ENCODE measurements around the gene MBNL1.
A peak's percentile ranks its signal among the peaks of the same experiment; 100 is the strongest.

The MBNL1 gene

DNA sequence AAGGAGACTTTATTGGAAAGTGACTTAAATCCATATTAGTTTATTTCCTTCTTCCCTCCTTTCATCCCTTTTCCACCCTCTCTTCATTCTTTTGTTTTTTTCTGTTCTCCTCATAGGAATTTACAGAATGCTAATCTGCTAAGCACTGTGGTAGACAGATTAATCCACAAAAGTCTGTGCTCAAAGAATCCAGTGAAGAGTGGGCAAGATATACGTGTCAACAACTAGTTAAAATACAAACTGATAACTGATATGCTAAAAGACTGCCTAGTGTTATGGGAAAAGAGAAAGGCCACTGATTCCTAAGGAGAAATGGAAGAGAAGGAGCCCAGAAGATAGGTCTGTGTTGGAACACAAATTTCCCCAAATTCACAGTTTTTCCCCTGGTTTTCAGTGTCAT lies 202.2 kb downstream of the MBNL1 start:
- H3K27ac ChIP-seq = no peak overlapping the region
- no peak for TF ChIP-seq Cebpa-rat (IDR thresholded peaks at IDR 0.05)
- H3K4me3 ChIP-seq = no peak overlapping the region
- peaks cover 6% of the 10 kb centered on the region; the same call in 1 of the 2 replicates for H3K36me3 ChIP-seq
- H4K20me1 ChIP-seq = no peaks in the 10 kb centered on the region
- no peak overlapping the region for H3K4me2 ChIP-seq
- no peaks in the 10 kb centered on the region for H3K4me1 ChIP-seq
- H3K9ac ChIP-seq = no peak overlapping the region
- peaks cover 6% of the 10 kb centered on the region; the same call in 1 of the 2 replicates for H3K9me3 ChIP-seq
- H3K27me3 ChIP-seq = no peaks in the 10 kb centered on the region

DNA sequence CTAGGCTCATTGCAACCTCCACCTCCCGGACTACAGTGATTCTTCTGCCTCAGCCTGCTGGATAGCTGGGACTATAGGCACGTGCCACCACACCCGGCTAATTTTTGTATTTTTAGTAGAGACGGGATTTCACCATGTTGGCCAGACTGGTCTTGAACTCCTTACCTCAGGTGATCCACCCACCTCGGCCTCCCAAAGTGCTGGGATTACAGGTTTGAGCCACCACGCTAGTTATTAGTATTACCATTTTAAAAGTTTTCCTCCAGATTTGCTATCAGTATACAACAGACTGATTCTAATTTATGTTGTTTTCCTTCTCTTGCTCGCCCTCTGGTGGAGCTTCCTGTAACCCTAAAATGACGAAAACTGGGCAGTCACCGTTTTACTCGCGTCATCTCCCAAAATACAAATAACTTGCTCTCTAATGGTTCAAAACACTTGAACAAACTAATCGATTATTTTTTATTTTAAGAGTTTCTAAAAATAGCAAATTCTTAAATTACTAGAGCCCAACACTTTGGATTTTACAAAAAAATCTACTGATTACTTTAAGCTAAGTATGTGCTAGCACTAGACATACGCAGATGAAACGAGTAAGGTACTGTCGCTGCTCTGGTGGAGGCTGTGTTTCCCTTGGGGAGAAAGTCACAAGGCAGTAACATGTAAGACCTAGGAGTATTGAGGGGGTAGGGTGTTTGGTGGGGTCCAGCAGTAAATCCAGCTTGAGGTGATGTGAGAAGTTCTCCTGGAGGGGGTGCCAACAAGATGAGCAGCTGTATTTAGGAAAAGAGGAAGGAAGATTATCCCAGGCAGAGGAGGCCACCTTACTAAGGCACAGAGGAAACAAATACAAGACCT lies 203.3 kb downstream of the MBNL1 start:
- no peaks in the 10 kb centered on the region for H3K4me1 ChIP-seq
- H3K27ac ChIP-seq = no peak overlapping the region
- peak overlapping the region; percentile 35; the same call in 1 of the 2 replicates for H3K4me3 ChIP-seq
- no peaks in the 10 kb centered on the region for H3K36me3 ChIP-seq
- H4K20me1 ChIP-seq = no peaks in the 10 kb centered on the region
- H3K27me3 ChIP-seq = no peaks in the 10 kb centered on the region
- H3K9me3 ChIP-seq = peaks cover 6% of the 10 kb centered on the region; the same call in 1 of the 2 replicates
- no peak overlapping the region for H3K9ac ChIP-seq
- no peak for TF ChIP-seq Cebpa-rat (IDR thresholded peaks at IDR 0.05)
- H3K4me2 ChIP-seq = peak overlapping the region; percentile 62

DNA sequence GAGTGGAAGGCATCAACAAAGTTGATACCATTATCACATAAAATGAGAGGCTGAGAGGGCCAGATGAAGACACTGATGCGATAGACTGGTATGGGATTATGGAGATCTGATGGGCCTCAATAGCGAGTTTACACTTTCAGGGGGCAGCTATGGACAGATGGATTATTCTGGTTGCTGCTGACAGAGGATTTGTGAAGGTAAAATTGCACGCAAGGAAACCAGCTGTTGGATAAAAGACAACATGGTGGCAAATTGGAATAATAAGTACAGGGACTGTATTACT lies 203.9 kb downstream of the MBNL1 start:
- Histone ChIP-seq H4K20me1 (no peaks in the 10 kb centered on the region), H3K9ac (no peak overlapping the region), H3K4me2 (no peak overlapping the region), H3K27ac (no peak overlapping the region), H3K4me3 (no peak overlapping the region), H3K27me3 (no peaks in the 10 kb centered on the region), H3K36me3 (no peaks in the 10 kb centered on the region), H3K9me3 (peaks cover 6% of the 10 kb centered on the region; the same call in 1 of the 2 replicates), H3K4me1 (no peaks in the 10 kb centered on the region)
- no peak for TF ChIP-seq Cebpa-rat (IDR thresholded peaks at IDR 0.05)

DNA sequence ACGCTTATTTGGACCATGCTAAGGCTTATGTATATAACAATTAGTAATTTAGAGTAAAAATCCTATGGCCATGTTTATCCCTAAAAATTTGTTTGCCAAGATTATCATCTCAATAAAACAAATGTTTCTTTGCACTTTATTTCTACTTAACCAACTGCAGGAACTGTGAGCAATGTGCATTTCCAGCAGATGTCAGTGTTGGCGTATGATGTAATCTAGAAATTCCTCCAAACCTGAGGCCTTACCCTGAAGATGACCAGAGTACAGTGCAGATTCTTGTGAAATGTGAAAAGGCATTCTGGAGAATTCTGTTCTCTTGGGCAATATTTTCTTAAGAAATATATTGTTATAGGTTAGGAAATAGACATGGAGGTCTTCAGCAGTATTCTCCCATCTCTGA lies 205.9 kb downstream of the MBNL1 start:
- H3K36me3 ChIP-seq = no peaks in the 10 kb centered on the region
- H3K4me3 ChIP-seq = no peak overlapping the region
- TF ChIP-seq Cebpa-rat (IDR thresholded peaks at IDR 0.05) = no peak
- no peak overlapping the region for H3K9ac ChIP-seq
- H3K27me3 ChIP-seq = no peaks in the 10 kb centered on the region
- H4K20me1 ChIP-seq = no peaks in the 10 kb centered on the region
- H3K27ac ChIP-seq = no peak overlapping the region
- H3K9me3 ChIP-seq = peaks cover 6% of the 10 kb centered on the region; the same call in 1 of the 2 replicates
- no peaks in the 10 kb centered on the region for H3K4me1 ChIP-seq
- no peak overlapping the region for H3K4me2 ChIP-seq

DNA sequence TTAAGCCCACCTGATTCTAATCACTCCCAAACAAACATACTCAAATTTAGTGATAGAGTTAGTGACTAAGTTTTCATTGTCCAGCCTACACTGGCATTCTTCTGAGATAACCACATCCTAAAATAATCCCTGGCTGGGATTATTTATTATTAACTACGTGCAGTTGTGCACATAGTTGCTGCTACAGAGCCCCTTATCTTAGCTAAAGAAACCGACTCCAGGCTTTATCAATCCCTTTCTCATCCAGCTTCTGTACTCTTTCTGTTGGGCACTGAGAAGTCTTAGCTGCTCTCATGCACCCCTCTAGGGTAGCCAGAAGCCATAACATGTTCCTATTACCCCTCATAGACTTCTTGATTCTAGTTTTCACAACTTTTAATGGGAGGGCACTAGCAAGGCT lies 208.7 kb downstream of the MBNL1 start:
- no peaks in the 10 kb centered on the region for H3K4me1 ChIP-seq
- no peak overlapping the region for H3K4me2 ChIP-seq
- no peak overlapping the region for H3K27ac ChIP-seq
- no peak overlapping the region for H3K9ac ChIP-seq
- no peaks in the 10 kb centered on the region for H3K36me3 ChIP-seq
- peaks cover 6% of the 10 kb centered on the region; the same call in 1 of the 2 replicates for H3K9me3 ChIP-seq
- no peak for TF ChIP-seq Cebpa-rat (IDR thresholded peaks at IDR 0.05)
- no peak overlapping the region for H3K4me3 ChIP-seq
- no peaks in the 10 kb centered on the region for H4K20me1 ChIP-seq
- no peaks in the 10 kb centered on the region for H3K27me3 ChIP-seq

DNA sequence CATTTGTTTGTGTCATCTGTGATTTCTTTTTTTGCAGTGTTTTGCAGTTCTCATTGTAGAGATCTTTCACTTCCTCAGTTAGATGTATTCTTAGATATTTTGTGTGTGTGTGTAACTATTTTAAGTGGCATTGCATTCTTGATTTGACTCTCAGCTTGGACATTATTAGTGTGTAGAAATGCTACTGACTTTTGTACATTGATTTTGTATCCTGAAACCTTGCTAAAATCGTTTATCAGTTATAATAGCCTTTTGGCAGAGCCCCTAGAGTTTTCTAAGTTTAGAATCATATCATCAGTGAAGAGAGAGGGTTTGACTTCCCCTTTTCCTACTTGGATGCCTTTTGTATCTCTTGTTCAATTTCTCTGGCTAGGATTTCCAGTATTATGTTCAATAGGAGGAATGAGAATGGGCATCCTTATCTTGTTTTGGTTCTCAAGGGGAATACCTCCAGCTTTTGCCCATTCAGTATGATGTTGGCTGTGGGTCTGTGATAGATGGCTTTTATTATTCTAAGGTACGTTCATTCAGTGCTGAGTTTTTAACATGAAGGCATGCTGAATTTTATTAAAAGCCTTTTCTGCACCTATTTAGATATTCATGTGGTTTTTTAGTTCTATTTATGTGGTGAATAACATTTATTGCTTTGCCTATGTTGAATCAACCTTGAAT lies 211.7 kb downstream of the MBNL1 start:
- H3K4me2 ChIP-seq = no peak overlapping the region
- peaks cover 5% of the 10 kb centered on the region; the same call in 1 of the 2 replicates for H3K9me3 ChIP-seq
- no peak for TF ChIP-seq Cebpa-rat (IDR thresholded peaks at IDR 0.05)
- no peaks in the 10 kb centered on the region for H3K4me1 ChIP-seq
- H3K36me3 ChIP-seq = no peaks in the 10 kb centered on the region
- no peaks in the 10 kb centered on the region for H4K20me1 ChIP-seq
- H3K9ac ChIP-seq = no peak overlapping the region
- H3K27ac ChIP-seq = no peak overlapping the region
- no peaks in the 10 kb centered on the region for H3K27me3 ChIP-seq
- no peak overlapping the region for H3K4me3 ChIP-seq

DNA sequence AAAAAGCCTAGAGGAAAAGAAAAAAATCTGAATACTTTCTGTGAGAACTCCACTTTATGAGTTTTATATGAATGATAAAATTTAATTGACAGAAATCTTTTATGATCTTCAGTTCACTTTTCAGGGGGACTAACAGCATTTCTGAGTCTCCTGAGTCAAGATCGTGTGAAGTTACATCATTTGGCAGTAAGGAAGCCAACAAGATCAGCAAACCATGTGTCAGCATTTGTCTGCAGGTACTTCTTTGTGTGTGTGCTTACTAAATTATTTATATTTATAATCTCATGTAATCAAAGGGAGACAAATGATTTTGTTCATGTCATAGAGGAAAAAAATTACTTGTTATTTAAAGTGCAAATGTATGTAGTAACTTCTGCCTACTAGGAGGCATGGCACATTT lies 217.6 kb downstream of the MBNL1 start:
- no peaks in the 10 kb centered on the region for H3K36me3 ChIP-seq
- H4K20me1 ChIP-seq = no peaks in the 10 kb centered on the region
- no peak for TF ChIP-seq Cebpa-rat (IDR thresholded peaks at IDR 0.05)
- no peaks in the 10 kb centered on the region for H3K4me1 ChIP-seq
- H3K27ac ChIP-seq = no peak overlapping the region
- H3K4me3 ChIP-seq = no peak overlapping the region
- no peaks in the 10 kb centered on the region for H3K9me3 ChIP-seq
- H3K27me3 ChIP-seq = no peaks in the 10 kb centered on the region
- no peak overlapping the region for H3K9ac ChIP-seq
- H3K4me2 ChIP-seq = no peak overlapping the region

DNA sequence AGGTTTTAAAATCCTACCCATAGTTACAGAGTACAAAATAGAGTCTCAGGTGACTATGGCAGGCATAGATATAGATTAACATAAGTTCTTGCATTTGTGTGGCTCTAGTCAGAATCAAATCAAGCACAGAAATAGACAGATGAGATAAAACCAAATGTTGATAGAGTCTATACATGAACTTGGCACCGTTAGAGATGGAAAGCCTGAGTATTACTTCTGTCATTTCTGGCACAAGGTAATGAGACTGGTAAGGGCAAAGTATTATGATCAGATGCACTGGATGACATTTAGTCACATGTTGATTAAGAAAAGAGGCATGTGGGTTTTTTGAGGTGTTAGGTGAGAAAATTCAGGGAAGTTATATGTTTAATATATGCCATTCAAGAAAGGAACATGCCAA lies 219.7 kb downstream of the MBNL1 start:
- H3K4me3 ChIP-seq = no peak overlapping the region
- H3K4me1 ChIP-seq = no peaks in the 10 kb centered on the region
- no peaks in the 10 kb centered on the region for H3K9me3 ChIP-seq
- no peaks in the 10 kb centered on the region for H3K27me3 ChIP-seq
- no peak for TF ChIP-seq Cebpa-rat (IDR thresholded peaks at IDR 0.05)
- no peaks in the 10 kb centered on the region for H4K20me1 ChIP-seq
- no peak overlapping the region for H3K9ac ChIP-seq
- H3K36me3 ChIP-seq = no peaks in the 10 kb centered on the region
- no peak overlapping the region for H3K4me2 ChIP-seq
- no peak overlapping the region for H3K27ac ChIP-seq

DNA sequence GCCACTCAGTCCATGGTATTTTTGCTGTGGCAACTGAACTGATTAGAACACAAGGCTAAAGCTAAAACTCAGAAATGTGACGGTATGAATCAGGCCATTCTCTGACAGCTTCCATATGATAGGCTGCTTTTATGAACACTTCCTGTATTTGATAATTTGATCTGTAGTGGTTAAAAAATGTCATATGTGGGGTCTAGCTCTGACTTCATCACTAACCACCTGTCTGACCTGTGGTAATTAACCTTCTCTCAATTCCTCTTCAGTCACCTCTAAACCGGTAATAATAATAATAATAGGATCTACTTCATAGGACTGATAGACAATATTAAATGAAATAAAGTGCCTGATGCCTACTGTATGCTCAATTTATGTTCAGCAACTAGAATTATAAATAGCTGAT lies 223.2 kb downstream of the MBNL1 start:
- Histone ChIP-seq H3K4me1 (peaks cover 7% of the 10 kb centered on the region), H3K36me3 (no peaks in the 10 kb centered on the region), H3K4me2 (no peak overlapping the region), H3K9ac (no peak overlapping the region), H3K27me3 (no peaks in the 10 kb centered on the region), H3K27ac (no peak overlapping the region), H4K20me1 (no peaks in the 10 kb centered on the region), H3K9me3 (no peaks in the 10 kb centered on the region), H3K4me3 (no peak overlapping the region)
- no peak for TF ChIP-seq Cebpa-rat (IDR thresholded peaks at IDR 0.05)

DNA sequence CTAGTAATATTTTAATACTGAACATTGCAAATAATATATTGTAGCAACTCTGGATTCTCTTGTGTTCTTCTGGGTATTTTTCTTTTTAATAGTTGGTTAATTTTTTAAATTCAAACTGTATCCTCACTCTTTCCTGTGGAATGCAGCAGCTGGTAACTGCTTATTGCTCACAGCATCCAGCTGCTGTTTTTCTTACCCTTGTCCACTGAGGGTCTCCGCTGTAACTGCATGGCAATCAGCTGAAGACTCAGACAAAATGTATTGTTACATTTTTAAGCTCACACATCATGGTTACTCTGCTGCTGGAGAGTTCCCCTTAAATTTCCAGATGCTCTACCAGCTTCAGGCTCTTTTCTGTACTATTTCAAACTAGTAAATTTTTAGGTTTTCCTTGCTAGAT lies 227.6 kb downstream of the MBNL1 start:
- no peak overlapping the region for H3K9ac ChIP-seq
- no peaks in the 10 kb centered on the region for H3K27me3 ChIP-seq
- H3K4me3 ChIP-seq = no peak overlapping the region
- H3K36me3 ChIP-seq = no peaks in the 10 kb centered on the region
- H3K4me2 ChIP-seq = peak overlapping the region; percentile 31; the same call in 1 of the 2 replicates
- no peaks in the 10 kb centered on the region for H3K9me3 ChIP-seq
- peaks cover 10% of the 10 kb centered on the region for H3K4me1 ChIP-seq
- no peak for TF ChIP-seq Cebpa-rat (IDR thresholded peaks at IDR 0.05)
- H4K20me1 ChIP-seq = no peaks in the 10 kb centered on the region
- no peak overlapping the region for H3K27ac ChIP-seq
